SJSA1 (cell line): ENCODE data around the gene CHPF. TPM values are rescaled to one million over a fixed set of nuclear protein-coding genes. Genes with fewer than 3 reads are reported as not detected.
A peak's percentile ranks its signal among the peaks of the same experiment; 100 is the strongest.

Experiments
- DNase-seq, 2 experiments: peaks; one replicate each; pipeline ENCODE4 v3.0.0-alpha.2; 2015 to 2020; ENCODE audit warnings: low spot score in 2 of 2, low read depth in 1 of 2
- H3K27ac ChIP-seq: fragments of 250-450 bp; sonication (Bioruptor Pico); 2 replicates; pipeline ENCODE4 v1.5.1; 2020; ENCODE audit warnings: mild to moderate bottlenecking, moderate library complexity
- H3K27me3 ChIP-seq: fragments of 250-450 bp; sonication (Bioruptor Pico); replicated peaks from 2 replicates; pipeline ENCODE4 v1.5.1; 2020; ENCODE audit warnings: mild to moderate bottlenecking, moderate library complexity
- H3K36me3 ChIP-seq: fragments of 250-450 bp; sonication (Bioruptor Pico); 2 replicates; pipeline ENCODE4 v1.5.1; 2020; ENCODE audit warnings: mild to moderate bottlenecking
- H3K4me1 ChIP-seq: fragments of 250-450 bp; sonication (Bioruptor Pico); replicated peaks from 2 replicates; pipeline ENCODE4 v1.6.1; 2021; ENCODE audit warnings: mild to moderate bottlenecking
- H3K4me3 ChIP-seq: fragments of 250-450 bp; sonication (Bioruptor Pico); 2 replicates; pipeline ENCODE4 v1.5.1; 2020; ENCODE audit warnings: mild to moderate bottlenecking
- H3K9me3 ChIP-seq: fragments of 250-450 bp; sonication (Bioruptor Pico); replicated peaks from 2 replicates; pipeline ENCODE4 v1.5.1; 2020; ENCODE audit warnings: mild to moderate bottlenecking
- total RNA-seq: library from RNA; depleted of rRNA; stranded (reverse); fragments of >200 nt; shearing (Covaris generic); gene quantifications from 2 replicates; pipeline ENCODE4 v1.2.3, GENCODE V29; 2014

The CHPF gene
- total RNA-seq, 1 experiment from 2014 or later, result 113 TPM

DNA sequence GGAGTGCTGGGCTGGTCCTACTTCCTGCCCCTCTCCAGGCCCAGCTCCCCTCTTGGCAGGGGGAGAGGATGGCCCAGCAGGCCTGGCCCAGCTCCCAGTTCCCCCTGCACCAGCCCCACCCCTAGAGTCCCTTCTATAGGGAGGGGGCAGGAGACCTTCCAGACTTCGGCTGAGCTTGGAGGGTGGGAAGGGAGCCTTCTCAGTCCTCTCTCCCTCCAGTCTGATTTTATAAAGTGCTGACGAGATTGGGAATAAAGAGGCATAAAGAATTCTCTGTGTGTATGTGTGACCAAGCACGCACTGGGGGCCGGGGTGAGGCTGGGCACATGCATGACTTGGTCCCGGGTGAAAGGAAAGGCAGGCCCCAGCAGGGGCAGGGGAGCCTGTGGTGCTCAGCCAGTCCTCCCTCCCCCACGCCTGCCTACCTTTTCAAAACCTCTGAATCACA lies 5.1 kb downstream of the CHPF start:
- Histone ChIP-seq H3K4me1 (no peaks in the 10 kb centered on the region), H3K27ac (no peak overlapping the region), H3K36me3 (peaks cover 34% of the 10 kb centered on the region), H3K4me3 (no peak overlapping the region), H3K9me3 (no peaks in the 10 kb centered on the region), H3K27me3 (no peaks in the 10 kb centered on the region)
- no peak for DNase-seq

DNA sequence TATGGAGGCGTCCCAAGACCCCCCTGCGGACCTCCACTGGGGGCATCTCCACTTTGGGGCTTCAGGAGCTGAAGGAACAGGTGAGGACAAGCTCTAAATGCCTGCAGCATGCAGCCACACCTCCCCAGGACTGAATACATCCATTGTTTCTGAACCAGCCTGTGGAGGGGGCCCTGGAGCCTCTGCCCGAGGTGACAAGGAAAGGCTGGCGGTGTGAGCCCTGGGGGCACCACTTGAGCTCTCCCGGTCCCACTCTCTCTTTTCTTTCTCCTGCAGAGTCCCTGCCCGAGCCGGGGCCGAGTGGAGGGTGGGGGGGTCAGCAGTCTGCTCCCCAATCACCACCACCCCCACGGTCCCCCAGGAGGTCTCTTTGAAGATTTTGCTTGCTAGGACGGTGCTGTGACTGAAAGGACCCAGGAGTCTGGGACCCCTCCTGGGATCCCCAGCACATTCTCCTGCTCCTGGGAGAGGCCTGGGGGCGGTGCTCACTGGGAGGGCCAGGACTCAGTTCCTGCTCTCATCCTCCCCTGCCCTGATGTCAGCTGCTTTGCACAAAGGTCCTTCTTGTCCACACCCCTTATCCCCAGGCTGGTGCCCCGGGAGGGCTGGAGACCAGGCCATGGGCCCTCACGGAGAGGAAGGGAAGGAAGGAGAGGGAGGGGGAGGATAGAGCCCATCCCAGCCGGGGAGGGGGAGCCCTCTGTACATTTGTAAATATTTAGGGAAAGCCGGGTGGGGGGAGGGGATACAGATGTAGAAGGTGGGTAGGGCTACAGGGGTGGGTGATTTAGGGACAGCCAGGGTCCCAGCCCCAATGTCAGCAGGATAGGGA lies 5.7 kb downstream of the CHPF start:
- H3K36me3 ChIP-seq, result peaks cover 34% of the 10 kb centered on the region
- no peak for DNase-seq
- H3K27me3 ChIP-seq, result no peaks in the 10 kb centered on the region
- H3K4me1 ChIP-seq, result no peaks in the 10 kb centered on the region
- H3K27ac ChIP-seq, result no peak overlapping the region
- H3K9me3 ChIP-seq, result no peaks in the 10 kb centered on the region
- H3K4me3 ChIP-seq, result no peak overlapping the region

DNA sequence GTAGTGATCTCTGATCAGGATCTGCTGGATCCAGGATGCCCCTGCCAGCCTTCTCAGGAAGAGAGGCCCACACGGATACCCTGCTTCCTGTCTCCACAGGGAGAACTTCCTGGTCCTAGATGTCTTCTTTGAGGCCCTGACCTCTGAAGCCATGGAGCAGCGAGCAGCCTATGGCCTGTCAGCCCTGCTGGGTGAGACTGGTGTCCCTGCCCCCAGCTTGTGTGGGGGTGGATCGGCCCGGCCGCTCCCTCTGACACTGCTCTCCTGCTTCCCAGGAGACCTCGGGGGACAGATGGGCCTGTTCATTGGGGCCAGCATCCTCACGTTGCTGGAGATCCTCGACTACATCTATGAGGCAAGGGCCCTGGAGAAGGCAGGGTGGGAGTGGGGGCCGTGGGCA lies 6.6 kb downstream of the CHPF start:
- DNase-seq, result no peak
- Histone ChIP-seq H3K9me3 (no peaks in the 10 kb centered on the region), H3K27ac (no peak overlapping the region), H3K4me3 (no peak overlapping the region), H3K4me1 (no peaks in the 10 kb centered on the region), H3K27me3 (peaks cover 5% of the 10 kb centered on the region; the same call in 1 of the 2 replicates), H3K36me3 (peaks cover 34% of the 10 kb centered on the region)

DNA sequence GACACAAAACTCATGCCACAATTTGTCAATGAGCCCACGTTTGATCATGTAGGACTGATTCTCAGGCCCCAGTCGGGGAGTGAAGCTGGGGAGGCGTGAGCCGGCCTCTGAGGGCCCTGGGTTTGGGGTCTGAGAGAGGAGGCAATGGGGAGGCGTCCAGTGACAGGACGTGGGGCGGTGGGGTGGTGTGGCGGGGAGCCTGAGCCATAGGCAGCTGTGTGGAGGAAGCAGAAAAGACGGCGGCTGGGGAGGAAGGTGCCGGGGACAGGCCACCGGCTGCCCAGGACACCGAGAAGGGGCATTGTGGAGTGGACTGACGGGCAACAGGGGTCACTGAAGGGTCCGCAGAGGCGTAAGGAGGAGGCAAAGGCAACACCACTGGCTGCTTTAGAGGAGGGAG lies 7.2 kb downstream of the CHPF start:
- Histone ChIP-seq H3K9me3 (no peaks in the 10 kb centered on the region), H3K4me3 (no peak overlapping the region), H3K36me3 (peaks cover 30% of the 10 kb centered on the region), H3K4me1 (no peaks in the 10 kb centered on the region), H3K27ac (no peak overlapping the region), H3K27me3 (peaks cover 9% of the 10 kb centered on the region)
- DNase-seq, result no peak

DNA sequence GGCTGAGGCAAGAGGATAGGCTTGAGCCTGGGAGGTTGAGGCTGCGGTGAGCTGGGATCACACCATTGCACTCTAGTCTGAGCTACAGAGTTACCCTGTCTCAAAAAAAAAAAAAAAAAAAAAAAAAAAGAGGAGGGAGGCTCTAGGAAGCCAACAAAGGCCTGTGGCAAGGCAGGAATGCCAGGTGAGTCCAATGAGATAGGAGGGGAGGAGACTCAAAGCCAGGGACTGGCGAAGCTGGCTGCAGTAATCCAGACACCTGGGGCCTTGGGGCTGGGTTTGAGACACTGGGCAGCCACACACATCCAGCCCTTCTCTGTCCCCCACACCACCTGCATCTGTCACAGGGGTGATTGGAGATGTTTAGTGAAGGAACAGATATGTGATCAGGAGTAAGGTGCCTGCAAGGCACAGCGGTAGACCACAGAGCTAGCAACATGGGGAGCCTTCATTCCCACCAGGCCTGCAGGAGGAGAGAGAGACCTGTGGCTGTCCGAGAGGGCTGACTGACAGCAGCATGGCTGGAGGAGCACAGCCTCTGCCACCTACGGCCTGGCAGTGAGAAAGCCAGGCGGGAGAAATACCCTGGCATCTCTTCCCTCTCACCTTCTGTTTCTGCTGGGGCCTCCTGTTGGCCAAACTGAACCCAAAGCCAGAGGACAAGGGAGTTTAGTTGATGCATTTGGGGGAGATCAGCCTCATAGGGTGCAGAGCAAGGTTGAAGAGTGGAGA lies 9.5 kb downstream of the CHPF start:
- no peak overlapping the region for H3K27ac ChIP-seq
- H3K4me3 ChIP-seq, result no peak overlapping the region
- peaks cover 4% of the 10 kb centered on the region; the same call in 1 of the 2 replicates for H3K4me1 ChIP-seq
- H3K9me3 ChIP-seq, result no peaks in the 10 kb centered on the region
- DNase-seq, result no peak
- H3K36me3 ChIP-seq, result peaks cover 8% of the 10 kb centered on the region; the same call in 1 of the 2 replicates
- peaks cover 19% of the 10 kb centered on the region for H3K27me3 ChIP-seq

DNA sequence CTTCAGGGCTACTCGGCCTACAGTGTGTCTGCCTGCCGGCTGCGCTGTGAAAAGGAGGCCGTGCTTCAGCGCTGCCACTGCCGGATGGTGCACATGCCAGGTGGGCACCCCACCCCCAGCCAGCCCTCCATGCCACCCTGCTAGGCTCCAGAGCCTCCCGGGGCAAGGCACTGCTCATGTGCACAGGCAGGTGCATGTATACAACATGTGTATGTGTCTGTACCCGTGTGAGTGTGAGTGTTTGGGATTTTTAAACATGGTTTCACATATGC lies 11.3 kb downstream of the CHPF start:
- Histone ChIP-seq H3K36me3 (no peaks in the 10 kb centered on the region), H3K4me3 (no peak overlapping the region), H3K27ac (no peak overlapping the region), H3K9me3 (no peaks in the 10 kb centered on the region), H3K27me3 (peaks cover 35% of the 10 kb centered on the region), H3K4me1 (peaks cover 4% of the 10 kb centered on the region; the same call in 1 of the 2 replicates)
- DNase-seq, result no peak

DNA sequence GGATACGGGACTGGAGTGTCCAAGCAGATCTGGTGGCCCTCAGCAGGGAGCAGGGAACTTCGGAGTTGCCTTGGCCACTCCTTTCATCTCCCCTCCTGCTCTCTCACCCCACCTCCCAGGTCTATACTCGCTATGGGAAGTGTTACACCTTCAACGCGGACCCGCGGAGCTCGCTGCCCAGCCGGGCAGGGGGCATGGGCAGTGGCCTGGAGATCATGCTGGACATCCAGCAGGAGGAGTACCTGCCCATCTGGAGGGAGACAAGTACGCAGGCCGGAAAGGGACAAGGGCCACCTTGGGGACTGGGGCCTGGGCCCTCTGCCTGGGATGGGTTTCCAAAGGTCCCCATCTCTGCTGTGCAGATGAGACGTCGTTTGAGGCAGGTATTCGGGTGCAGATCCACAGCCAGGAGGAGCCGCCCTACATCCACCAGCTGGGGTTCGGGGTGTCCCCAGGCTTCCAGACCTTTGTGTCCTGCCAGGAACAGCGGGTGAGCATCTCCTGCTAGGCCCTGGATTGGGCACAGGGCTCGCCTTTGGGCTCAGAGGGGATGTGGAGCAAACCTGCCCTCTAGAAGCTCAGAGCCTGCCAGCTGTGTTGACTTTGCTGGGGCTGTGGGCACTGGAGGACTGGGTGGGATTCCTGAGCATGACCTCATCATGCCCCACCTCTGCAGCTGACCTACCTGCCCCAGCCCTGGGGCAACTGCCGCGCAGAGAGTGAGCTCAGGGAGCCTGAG lies 11.8 kb downstream of the CHPF start:
- Histone ChIP-seq H3K27me3 (peaks cover 39% of the 10 kb centered on the region), H3K9me3 (no peaks in the 10 kb centered on the region), H3K4me3 (no peak overlapping the region), H3K36me3 (no peaks in the 10 kb centered on the region), H3K4me1 (peaks cover 4% of the 10 kb centered on the region; the same call in 1 of the 2 replicates), H3K27ac (no peak overlapping the region)
- DNase-seq, result no peak

DNA sequence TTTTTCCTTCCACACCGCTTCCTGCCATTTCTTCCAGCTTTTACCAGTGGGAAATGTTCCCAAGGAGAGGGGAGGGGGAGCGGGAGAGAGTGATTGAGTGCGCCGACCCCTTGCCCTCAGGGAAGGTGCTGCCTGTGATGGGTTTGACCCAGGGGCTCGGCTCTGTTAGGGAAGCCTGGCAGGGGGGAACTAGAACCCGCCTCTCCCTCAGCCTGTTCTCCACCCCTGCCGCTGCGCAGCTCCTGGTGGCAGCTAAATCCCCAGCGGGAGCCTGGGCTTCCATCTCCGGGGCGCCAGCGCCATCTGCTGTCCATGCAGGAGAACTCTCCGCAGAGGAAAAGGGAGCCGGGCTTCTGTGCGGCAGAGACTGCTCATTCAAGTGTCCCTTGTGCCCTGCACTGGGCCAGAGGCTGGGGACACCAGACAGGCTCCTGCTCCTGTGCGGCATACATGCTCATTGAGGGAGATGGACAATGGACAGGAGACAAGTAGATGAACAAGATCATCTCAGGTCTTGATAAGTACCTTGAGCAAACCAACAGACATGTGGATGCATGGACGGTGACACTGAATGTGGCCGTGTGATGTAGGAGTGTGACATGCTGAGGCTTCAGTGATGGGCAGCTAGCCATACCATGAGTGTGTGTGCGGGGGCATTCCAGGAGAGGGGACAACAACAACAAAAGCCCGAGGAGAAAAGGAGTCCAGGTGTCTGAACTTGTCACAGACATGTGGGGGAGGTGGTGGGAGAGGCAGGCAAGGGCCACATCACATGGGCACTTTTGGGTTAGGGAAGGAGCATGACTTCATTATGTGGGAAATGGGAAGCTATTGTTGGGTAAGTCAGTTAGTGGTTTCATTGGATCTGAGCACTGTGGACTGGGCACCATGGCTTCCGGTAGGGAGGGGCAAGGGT lies 13.3 kb downstream of the CHPF start:
- Histone ChIP-seq H3K27ac (no peak overlapping the region), H3K4me1 (peaks cover 4% of the 10 kb centered on the region; the same call in 1 of the 2 replicates), H3K9me3 (no peaks in the 10 kb centered on the region), H3K4me3 (no peak overlapping the region), H3K27me3 (peaks cover 46% of the 10 kb centered on the region), H3K36me3 (no peaks in the 10 kb centered on the region)
- peak; percentile 75 to 88 for DNase-seq

DNA sequence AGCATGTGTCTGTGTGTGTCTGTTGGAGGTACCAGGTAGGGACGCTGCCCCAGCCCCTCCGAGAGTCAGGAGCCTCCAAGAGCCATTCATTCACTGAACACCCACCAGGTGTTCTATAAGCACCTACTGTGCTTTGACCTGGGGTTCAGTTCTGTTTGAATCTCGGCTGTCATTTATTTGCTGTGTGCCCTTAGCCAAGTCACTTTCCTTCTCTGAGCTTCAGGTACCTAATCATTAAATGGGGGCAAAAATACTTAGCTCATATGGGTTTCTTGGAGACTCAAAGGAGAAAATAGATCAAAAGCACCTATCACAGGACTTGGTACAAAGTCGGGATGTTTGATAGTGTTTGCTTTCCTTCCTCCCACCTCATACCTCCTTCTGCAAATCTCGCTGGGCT lies 16.1 kb downstream of the CHPF start:
- Histone ChIP-seq H3K9me3 (no peaks in the 10 kb centered on the region), H3K27ac (no peak overlapping the region), H3K27me3 (peaks cover 54% of the 10 kb centered on the region), H3K4me1 (peaks cover 7% of the 10 kb centered on the region), H3K36me3 (no peaks in the 10 kb centered on the region), H3K4me3 (no peak overlapping the region)
- no peak for DNase-seq

DNA sequence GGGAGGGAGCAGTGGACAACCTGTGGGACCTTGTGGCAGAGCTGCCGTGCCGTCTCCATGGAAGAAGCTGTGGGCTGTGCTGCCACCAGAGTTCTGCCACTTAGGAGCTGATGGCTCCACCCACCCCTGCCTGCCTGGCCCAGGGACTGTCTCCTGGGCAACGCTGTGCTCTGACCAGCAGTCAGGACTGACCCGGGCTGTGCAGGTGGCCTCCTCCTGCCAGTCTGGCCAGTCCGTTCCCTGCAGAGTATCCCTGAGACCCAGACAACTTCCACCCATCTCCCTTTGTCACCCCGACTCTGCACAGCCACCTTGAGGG lies 16.6 kb downstream of the CHPF start:
- Histone ChIP-seq H3K4me1 (peaks cover 10% of the 10 kb centered on the region), H3K9me3 (no peaks in the 10 kb centered on the region), H3K27me3 (peaks cover 51% of the 10 kb centered on the region), H3K36me3 (no peaks in the 10 kb centered on the region), H3K4me3 (no peak overlapping the region), H3K27ac (no peak overlapping the region)
- DNase-seq, result no peak

DNA sequence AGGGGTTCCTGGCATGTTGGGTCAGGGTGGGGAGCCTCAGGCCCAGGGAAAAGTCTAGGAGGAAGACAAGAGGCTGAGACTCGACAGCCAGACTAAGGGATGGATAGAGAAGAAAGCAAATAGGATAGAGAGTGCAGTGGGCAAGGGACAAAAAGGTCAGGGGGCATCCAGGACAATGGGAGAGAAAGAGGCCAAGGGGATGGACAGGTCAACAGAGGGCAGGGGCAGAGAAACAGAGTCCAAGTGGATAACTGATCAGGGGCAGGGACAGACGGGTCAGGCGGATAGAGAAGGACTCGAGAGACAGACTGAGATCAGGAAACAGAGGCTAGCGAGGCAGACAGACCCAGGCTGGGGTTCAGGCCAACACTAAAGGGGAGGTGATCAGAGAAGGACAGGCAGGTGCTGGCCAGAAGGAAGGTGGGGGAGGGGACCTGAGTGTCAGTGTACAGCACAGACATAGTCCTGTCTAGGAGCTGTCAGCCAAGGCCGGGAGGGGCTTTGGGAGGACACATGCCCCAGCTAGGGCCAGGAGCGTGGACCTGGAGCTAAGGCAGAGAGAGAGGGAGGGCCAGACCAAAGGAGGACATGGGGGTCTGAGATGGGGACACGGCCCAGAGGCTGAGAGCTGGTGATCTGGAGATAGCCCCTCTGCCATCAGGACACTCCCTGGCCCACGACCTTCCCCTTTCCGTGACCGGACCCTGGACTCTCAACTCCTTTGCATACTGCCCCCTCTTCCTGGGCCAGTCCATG lies 17.1 kb downstream of the CHPF start:
- Histone ChIP-seq H3K27ac (no peak overlapping the region), H3K4me3 (no peak overlapping the region), H3K27me3 (peaks cover 48% of the 10 kb centered on the region), H3K36me3 (no peaks in the 10 kb centered on the region), H3K4me1 (peaks cover 15% of the 10 kb centered on the region), H3K9me3 (no peaks in the 10 kb centered on the region)
- DNase-seq, result no peak

DNA sequence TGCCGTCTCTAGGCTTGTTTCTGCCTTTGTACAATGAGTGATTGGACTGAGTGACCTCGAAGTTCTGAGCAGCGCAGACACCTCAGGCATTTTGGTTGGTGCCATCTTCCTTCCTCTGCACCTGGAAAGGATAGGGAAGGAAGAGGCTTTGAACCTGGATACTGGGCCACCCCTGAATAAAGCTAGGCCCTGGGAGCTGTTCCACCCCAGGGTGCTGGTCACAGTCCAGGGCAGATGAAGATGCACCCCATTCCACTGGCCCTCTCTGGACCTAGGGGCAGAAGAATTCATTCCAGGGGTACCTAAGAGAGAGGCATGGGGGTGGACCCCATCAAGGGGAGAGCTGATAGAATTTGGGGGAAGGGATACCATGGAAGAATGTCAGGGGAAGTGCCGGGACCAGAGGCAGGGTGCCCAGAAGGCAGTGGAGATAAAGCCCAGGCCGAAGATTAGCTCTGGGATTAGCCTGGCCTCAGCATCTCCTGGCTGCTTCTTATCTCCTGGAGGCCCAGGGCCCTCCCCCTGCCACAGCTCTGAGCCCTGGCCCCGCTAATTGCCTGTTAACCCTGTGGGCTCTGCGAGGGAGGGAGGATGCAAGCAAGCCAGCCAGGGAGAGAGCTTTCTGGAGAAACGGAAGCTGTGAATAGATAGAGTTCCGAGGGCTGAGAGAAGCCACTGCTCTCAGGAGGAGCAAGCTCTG lies 17.9 kb downstream of the CHPF start:
- Histone ChIP-seq H3K4me3 (no peak overlapping the region), H3K9me3 (no peaks in the 10 kb centered on the region), H3K27me3 (peaks cover 47% of the 10 kb centered on the region), H3K27ac (no peak overlapping the region), H3K36me3 (no peaks in the 10 kb centered on the region), H3K4me1 (peaks cover 18% of the 10 kb centered on the region)
- no peak for DNase-seq
